HepG2 (cell line): ENCODE measurements around the gene CDK10. TPM values are rescaled to one million over a fixed set of nuclear protein-coding genes. Genes with fewer than 3 reads are reported as not detected.

ENCODE experiments used
- CENPX ChIP-seq: sonication (generic); formaldehyde crosslinking; IDR thresholded peaks from 2 replicates; pipeline ENCODE4 v1.9.0; 2021; ENCODE audit warnings: mild to moderate bottlenecking, missing genetic modification reagents, moderate library complexity
- MIER3 ChIP-seq: IDR thresholded peaks from 2 replicates; pipeline ENCODE4 v1.6.1; 2016; ENCODE audit warnings: missing compliant biosample characterization, borderline replicate concordance
- SYNCRIP ChIP-seq: fragments of 200-400 bp; formaldehyde crosslinking; IDR thresholded peaks from 2 replicates; pipeline ENCODE4 v1.6.1; 2018; ENCODE audit warnings: mild to moderate bottlenecking, low read depth, low read length; ENCODE audit not compliant: insufficient read depth
- TBL1XR1 ChIP-seq: fragments of 150-350 bp; IDR thresholded peaks from 2 replicates; pipeline ENCODE4 v1.6.1; 2014; ENCODE audit warnings: borderline replicate concordance, low read length; ENCODE audit not compliant: partially characterized antibody
- ZBTB7A ChIP-seq: sonication (generic); formaldehyde crosslinking; IDR thresholded peaks from 2 replicates; pipeline ENCODE4 v1.8.0; 2022; ENCODE audit warnings: mild to moderate bottlenecking, missing genetic modification reagents
- ZEB1 ChIP-seq: IDR thresholded peaks from 2 replicates; pipeline ENCODE4 v1.6.1; 2012; ENCODE audit warnings: mild to moderate bottlenecking, low read depth, inconsistent platforms; ENCODE audit not compliant: insufficient replicate concordance
- ZNF143 ChIP-seq: sonication (generic); formaldehyde crosslinking; IDR thresholded peaks from 2 replicates; pipeline ENCODE4 v1.4.0; 2020; ENCODE audit warnings: missing genetic modification reagents
- ZNF20 ChIP-seq: sonication (generic); formaldehyde crosslinking; IDR thresholded peaks from 2 replicates; pipeline ENCODE4 v1.4.0; 2020; ENCODE audit warnings: mild to moderate bottlenecking, moderate library complexity, missing genetic modification reagents
- ZNF329 ChIP-seq: sonication (generic); formaldehyde crosslinking; IDR thresholded peaks from 2 replicates; pipeline ENCODE4 v1.9.0; 2021; ENCODE audit warnings: low read depth, mild to moderate bottlenecking, missing genetic modification reagents
- ZNF337 ChIP-seq: sonication (generic); formaldehyde crosslinking; IDR thresholded peaks from 2 replicates; pipeline ENCODE4 v1.5.1; 2020; ENCODE audit warnings: missing genetic modification reagents, low read depth, mild to moderate bottlenecking, borderline replicate concordance
- ZNF598 ChIP-seq: sonication (generic); formaldehyde crosslinking; IDR thresholded peaks from 2 replicates; pipeline ENCODE4 v1.5.1; 2020; ENCODE audit warnings: mild to moderate bottlenecking, missing genetic modification reagents, borderline replicate concordance
- polyA plus RNA-seq, 8 experiments: library from polyadenylated mRNA; depleted of rRNA in 3 of 8; stranded (reverse) in 7 of 8; unstranded in 1 of 8; fragments of >200 nt; fragmentation: Illumina TruSeq in 4 of 8; extraction: Trizol in 4 of 8; gene quantifications; 2 replicates each; pipeline versions ENCODE4 v1.2.1 to v1.2.3, GENCODE V29; 2011 to 2016; ENCODE audit warnings: low read depth in 4 of 8, missing spikeins in 1 of 8, mixed read lengths in 1 of 8; ENCODE audit not compliant: insufficient read depth in 1 of 8
- total RNA-seq, 5 experiments: library from RNA; depleted of rRNA; stranded (reverse); fragments of >200 nt; fragmentation: Illumina TruSeq; extraction: Trizol; gene quantifications; 2 replicates each; pipeline ENCODE4 v1.2.3, GENCODE V29; 2016; ENCODE audit warnings: low read depth in 1 of 5
- TF ChIP-seq, protein P1 (sequence below): IDR thresholded peaks from 2 replicates; pipeline ENCODE4 v1.6.1; 2016; ENCODE audit warnings: low read depth, control low read depth
- TF ChIP-seq, protein P2 (sequence below): sonication (generic); formaldehyde crosslinking; IDR thresholded peaks from 2 replicates; pipeline ENCODE4 v1.5.0; 2020; ENCODE audit warnings: mild to moderate bottlenecking, missing genetic modification reagents, borderline replicate concordance
- TF ChIP-seq, protein P3 (sequence below): sonication (generic); formaldehyde crosslinking; IDR thresholded peaks from 2 replicates; pipeline ENCODE4 v1.4.0; 2020; ENCODE audit warnings: missing genetic modification reagents, borderline replicate concordance
- TF ChIP-seq, protein P4 (sequence below): sonication (generic); formaldehyde crosslinking; IDR thresholded peaks from 2 replicates; pipeline ENCODE4 v1.4.0; 2020; ENCODE audit warnings: missing genetic modification reagents

Gene CDK10
- total and polyA plus RNA-seq, 2 of the 13 experiments (the other 11 are each of a cell fraction or from before 2014, with no cell fraction given), result 2.5 to 3.9 TPM

DNA sequence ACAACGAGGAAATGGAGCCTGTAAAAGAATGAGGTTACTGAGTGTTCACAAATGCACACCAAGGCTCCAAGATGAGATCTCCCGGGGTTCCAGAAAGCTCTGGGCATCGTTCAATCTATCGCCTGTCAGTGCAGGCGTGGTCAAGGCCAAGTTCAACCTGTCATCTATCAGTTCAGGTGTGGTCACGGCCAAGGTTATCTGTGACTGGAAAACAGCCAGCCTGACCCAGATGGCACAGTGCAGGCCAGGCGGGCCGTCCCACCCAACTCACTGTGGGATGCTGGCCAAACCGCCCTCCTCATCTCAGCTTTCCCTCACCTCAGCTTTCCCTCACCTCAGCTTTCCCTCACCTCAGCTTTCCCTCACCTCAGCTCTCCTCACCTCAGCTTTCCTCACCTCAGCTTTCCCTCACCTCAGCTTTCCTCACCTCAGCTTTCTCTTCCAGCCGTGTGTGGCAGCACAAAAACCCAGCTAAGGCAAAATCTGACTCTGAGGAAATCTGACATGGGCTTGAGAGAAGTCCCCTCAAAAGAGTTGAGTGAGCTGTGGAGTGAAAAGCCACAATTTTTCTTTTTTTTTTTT is 31.3 kb upstream of the CDK10 start (continued):
- TF ChIP-seq, protein P1, sequence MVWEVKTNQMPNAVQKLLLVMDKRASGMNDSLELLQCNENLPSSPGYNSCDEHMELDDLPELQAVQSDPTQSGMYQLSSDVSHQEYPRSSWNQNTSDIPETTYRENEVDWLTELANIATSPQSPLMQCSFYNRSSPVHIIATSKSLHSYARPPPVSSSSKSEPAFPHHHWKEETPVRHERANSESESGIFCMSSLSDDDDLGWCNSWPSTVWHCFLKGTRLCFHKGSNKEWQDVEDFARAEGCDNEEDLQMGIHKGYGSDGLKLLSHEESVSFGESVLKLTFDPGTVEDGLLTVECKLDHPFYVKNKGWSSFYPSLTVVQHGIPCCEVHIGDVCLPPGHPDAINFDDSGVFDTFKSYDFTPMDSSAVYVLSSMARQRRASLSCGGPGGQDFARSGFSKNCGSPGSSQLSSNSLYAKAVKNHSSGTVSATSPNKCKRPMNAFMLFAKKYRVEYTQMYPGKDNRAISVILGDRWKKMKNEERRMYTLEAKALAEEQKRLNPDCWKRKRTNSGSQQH, result no peak
- TF ChIP-seq SYNCRIP (no peak), ZNF329 (CRISPR knock-in tag) (no peak), ZBTB7A (CRISPR knock-in tag) (no peak), CENPX (CRISPR knock-in tag) (no peak), ZNF143 (no peak), MIER3 (CRISPR knock-in tag) (no peak), ZEB1 (no peak), TBL1XR1 (peak; percentile 61), ZNF20 (no peak), ZNF598 (no peak), ZNF337 (CRISPR knock-in tag) (no peak)
- TF ChIP-seq, protein P2, sequence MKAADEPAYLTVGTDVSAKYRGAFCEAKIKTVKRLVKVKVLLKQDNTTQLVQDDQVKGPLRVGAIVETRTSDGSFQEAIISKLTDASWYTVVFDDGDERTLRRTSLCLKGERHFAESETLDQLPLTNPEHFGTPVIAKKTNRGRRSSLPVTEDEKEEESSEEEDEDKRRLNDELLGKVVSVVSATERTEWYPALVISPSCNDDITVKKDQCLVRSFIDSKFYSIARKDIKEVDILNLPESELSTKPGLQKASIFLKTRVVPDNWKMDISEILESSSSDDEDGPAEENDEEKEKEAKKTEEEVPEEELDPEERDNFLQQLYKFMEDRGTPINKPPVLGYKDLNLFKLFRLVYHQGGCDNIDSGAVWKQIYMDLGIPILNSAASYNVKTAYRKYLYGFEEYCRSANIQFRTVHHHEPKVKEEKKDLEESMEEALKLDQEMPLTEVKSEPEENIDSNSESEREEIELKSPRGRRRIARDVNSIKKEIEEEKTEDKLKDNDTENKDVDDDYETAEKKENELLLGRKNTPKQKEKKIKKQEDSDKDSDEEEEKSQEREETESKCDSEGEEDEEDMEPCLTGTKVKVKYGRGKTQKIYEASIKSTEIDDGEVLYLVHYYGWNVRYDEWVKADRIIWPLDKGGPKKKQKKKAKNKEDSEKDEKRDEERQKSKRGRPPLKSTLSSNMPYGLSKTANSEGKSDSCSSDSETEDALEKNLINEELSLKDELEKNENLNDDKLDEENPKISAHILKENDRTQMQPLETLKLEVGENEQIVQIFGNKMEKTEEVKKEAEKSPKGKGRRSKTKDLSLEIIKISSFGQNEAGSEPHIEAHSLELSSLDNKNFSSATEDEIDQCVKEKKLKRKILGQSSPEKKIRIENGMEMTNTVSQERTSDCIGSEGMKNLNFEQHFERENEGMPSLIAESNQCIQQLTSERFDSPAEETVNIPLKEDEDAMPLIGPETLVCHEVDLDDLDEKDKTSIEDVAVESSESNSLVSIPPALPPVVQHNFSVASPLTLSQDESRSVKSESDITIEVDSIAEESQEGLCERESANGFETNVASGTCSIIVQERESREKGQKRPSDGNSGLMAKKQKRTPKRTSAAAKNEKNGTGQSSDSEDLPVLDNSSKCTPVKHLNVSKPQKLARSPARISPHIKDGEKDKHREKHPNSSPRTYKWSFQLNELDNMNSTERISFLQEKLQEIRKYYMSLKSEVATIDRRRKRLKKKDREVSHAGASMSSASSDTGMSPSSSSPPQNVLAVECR (CRISPR knock-in tag), result no peak
- TF ChIP-seq, protein P3, sequence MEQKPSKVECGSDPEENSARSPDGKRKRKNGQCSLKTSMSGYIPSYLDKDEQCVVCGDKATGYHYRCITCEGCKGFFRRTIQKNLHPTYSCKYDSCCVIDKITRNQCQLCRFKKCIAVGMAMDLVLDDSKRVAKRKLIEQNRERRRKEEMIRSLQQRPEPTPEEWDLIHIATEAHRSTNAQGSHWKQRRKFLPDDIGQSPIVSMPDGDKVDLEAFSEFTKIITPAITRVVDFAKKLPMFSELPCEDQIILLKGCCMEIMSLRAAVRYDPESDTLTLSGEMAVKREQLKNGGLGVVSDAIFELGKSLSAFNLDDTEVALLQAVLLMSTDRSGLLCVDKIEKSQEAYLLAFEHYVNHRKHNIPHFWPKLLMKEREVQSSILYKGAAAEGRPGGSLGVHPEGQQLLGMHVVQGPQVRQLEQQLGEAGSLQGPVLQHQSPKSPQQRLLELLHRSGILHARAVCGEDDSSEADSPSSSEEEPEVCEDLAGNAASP (CRISPR knock-in tag), result peak; percentile 58; the same call in 1 of the 2 replicates
- TF ChIP-seq, protein P4, sequence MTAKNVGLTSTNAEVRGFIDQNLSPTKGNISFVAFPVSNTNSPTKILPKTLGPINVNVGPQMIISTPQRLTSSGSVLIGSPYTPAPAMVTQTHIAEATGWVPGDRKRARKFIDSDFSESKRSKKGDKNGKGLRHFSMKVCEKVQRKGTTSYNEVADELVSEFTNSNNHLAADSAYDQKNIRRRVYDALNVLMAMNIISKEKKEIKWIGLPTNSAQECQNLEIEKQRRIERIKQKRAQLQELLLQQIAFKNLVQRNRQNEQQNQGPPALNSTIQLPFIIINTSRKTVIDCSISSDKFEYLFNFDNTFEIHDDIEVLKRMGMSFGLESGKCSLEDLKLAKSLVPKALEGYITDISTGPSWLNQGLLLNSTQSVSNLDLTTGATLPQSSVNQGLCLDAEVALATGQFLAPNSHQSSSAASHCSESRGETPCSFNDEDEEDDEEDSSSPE, result no peak
